ENCODE measurements around the gene PRR20G. TPM values are rescaled to one million over a fixed set of nuclear protein-coding genes. Genes with fewer than 3 reads are reported as not detected.

Gene PRR20G
- 0.97 to 1.6 TPM (median 1.3 TPM) in 5 replicates for total RNA-seq (2022; extraction: Qiagen RNA extraction)

DNA sequence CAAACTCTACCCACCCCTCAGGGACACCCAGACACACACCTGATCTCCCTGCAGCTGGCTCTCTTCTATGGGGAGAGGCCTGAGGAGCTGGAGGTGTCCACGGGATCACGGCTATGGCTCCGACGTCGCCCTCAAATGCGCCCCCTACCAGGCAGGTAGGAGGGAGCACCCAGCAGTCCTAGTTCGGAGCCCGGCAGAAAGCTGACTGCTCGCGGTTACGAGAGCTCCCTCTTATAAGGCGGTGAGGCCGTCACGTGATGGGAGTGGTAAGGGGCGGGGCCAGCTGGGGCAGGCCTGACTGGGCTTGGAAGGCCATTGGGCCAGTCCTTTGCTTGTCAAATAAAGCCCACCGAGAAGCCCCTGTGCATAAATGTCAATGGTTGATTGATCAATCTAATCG, at the start of gene PRR20G:
Gene PRR20G (minus strand): TSS at position 207 of the 400 bp plus-strand sequence. CDS start 681 bp downstream, outside the sequence.

Other genes starting within 250 kb of the PRR20G start
- not detected in 5 replicates for gene PRR23E, start 94.9 kb downstream of the PRR20G start, total RNA-seq (2022; extraction: Qiagen RNA extraction)